Activated CD4-positive, alpha-beta memory T cell treated with anti-CD3 and anti-CD28 coated beads, Interleukin-2, amount 10 ng/mL, durations not matched to agents 7 days and 5 days (primary cell): ENCODE data around the gene CCM2L. TPM values are rescaled to one million over a fixed set of nuclear protein-coding genes. Genes with fewer than 3 reads are reported as not detected.

Experiments used
- CTCF ChIA-PET: fragments of 350-600 bp; sonication (Branson Sonifier 250); formaldehyde crosslinking; loops from one replicate; lab custom pipeline; 2021; ENCODE audit warnings: antibody characterized with exemption, inconsistent platforms; lab: Charles Lee
- POLR2A ChIA-PET: fragments of 350-600 bp; sonication (Branson Sonifier 250); formaldehyde crosslinking; loops from one replicate; lab custom pipeline; 2021; ENCODE audit warnings: antibody characterized with exemption; lab: Charles Lee
- DNase-seq: peaks from one replicate; pipeline ENCODE4 v3.0.0-alpha.2; 2020
- H3K27ac Mint-ChIP-seq: one replicate; pipeline ENCODE4 v1.8.0; 2021; ENCODE audit warnings: mild to moderate bottlenecking, mixed read lengths
- H3K27me3 Mint-ChIP-seq: one replicate; pipeline ENCODE4 v1.8.0; 2021; ENCODE audit warnings: mixed read lengths
- H3K36me3 Mint-ChIP-seq: one replicate; pipeline ENCODE4 v1.8.0; 2021; ENCODE audit warnings: low read depth, mixed read lengths
- H3K4me1 Mint-ChIP-seq: one replicate; pipeline ENCODE4 v1.8.0; 2021; ENCODE audit warnings: mixed read lengths
- H3K4me3 Mint-ChIP-seq: one replicate; pipeline ENCODE4 v1.8.0; 2021; ENCODE audit warnings: mild to moderate bottlenecking, mixed read lengths
- H3K9me3 Mint-ChIP-seq: one replicate; pipeline ENCODE4 v1.8.0; 2021; ENCODE audit warnings: mixed read lengths
- total RNA-seq, 2 experiments: library from RNA; stranded (reverse); gene quantifications; one replicate each; pipeline ENCODE4 v1.2.3, GENCODE V29; 2021

Gene CCM2L
- total RNA-seq, 2 experiments from 2014 or later, result not detected

- Mint-ChIP-seq H3K4me3 (no peak overlapping the region), H3K36me3 (no peaks in the 10 kb centered on the region), H3K27me3 (peaks cover 60% of the 10 kb centered on the region), H3K9me3 (no peaks in the 10 kb centered on the region), H3K27ac (no peak overlapping the region), H3K4me1 (no peaks in the 10 kb centered on the region)
- DNase-seq, result no peak
- ChIA-PET CTCF (no interaction called here), POLR2A (no interaction called here)
Observed at GRCh38 chr20:32036716-32037485, 26.7 kb downstream of the CCM2L start.

GRCh38 chr20:32037929-32038328 is 27.7 kb downstream of the CCM2L start:
- Mint-ChIP-seq H3K27me3 (peaks cover 60% of the 10 kb centered on the region), H3K4me3 (no peak overlapping the region), H3K36me3 (no peaks in the 10 kb centered on the region), H3K27ac (no peak overlapping the region), H3K4me1 (no peaks in the 10 kb centered on the region), H3K9me3 (no peaks in the 10 kb centered on the region)
- ChIA-PET POLR2A (no interaction called here), CTCF (no interaction called here)
- DNase-seq, result no peak

- no peaks in the 10 kb centered on the region for H3K36me3 Mint-ChIP-seq
- no peaks in the 10 kb centered on the region for H3K4me1 Mint-ChIP-seq
- DNase-seq, result no peak
- no peak overlapping the region for H3K4me3 Mint-ChIP-seq
- ChIA-PET POLR2A (no interaction called here), CTCF (no interaction called here)
- peaks cover 63% of the 10 kb centered on the region for H3K27me3 Mint-ChIP-seq
- H3K9me3 Mint-ChIP-seq, result no peaks in the 10 kb centered on the region
- H3K27ac Mint-ChIP-seq, result no peak overlapping the region
Observed at GRCh38 chr20:32040142-32040953, 30.1 kb downstream of the CCM2L start.

GRCh38 chr20:32045999-32046398 is 35.8 kb downstream of the CCM2L start:
- DNase-seq, result no peak
- ChIA-PET CTCF (no interaction called here), POLR2A (no interaction called here)
- Mint-ChIP-seq H3K27me3 (peaks cover 67% of the 10 kb centered on the region), H3K9me3 (no peaks in the 10 kb centered on the region), H3K4me3 (no peak overlapping the region), H3K4me1 (peaks cover 4% of the 10 kb centered on the region), H3K27ac (no peak overlapping the region), H3K36me3 (no peaks in the 10 kb centered on the region)

- Mint-ChIP-seq H3K27ac (no peak overlapping the region), H3K9me3 (no peaks in the 10 kb centered on the region), H3K27me3 (peaks cover 68% of the 10 kb centered on the region), H3K36me3 (no peaks in the 10 kb centered on the region), H3K4me1 (peaks cover 19% of the 10 kb centered on the region), H3K4me3 (no peak overlapping the region)
- POLR2A ChIA-PET, result no interaction called here
- DNase-seq, result no peak
- CTCF ChIA-PET, result no interaction called here
Observed at GRCh38 chr20:32050324-32050841, 40.1 kb downstream of the CCM2L start.

GRCh38 chr20:32050851-32051556 is 40.8 kb downstream of the CCM2L start:
- H3K4me1 Mint-ChIP-seq, result peaks cover 19% of the 10 kb centered on the region
- no peaks in the 10 kb centered on the region for H3K9me3 Mint-ChIP-seq
- H3K27me3 Mint-ChIP-seq, result peaks cover 66% of the 10 kb centered on the region
- ChIA-PET POLR2A (no interaction called here), CTCF (no interaction called here)
- H3K27ac Mint-ChIP-seq, result no peak overlapping the region
- no peak for DNase-seq
- no peaks in the 10 kb centered on the region for H3K36me3 Mint-ChIP-seq
- no peak overlapping the region for H3K4me3 Mint-ChIP-seq

- no peaks in the 10 kb centered on the region for H3K36me3 Mint-ChIP-seq
- H3K27me3 Mint-ChIP-seq, result peaks cover 59% of the 10 kb centered on the region
- DNase-seq, result no peak
- H3K4me3 Mint-ChIP-seq, result no peak overlapping the region
- POLR2A ChIA-PET, result no interaction called here
- H3K4me1 Mint-ChIP-seq, result peaks cover 19% of the 10 kb centered on the region
- H3K9me3 Mint-ChIP-seq, result no peaks in the 10 kb centered on the region
- CTCF ChIA-PET, result no interaction called here
- no peak overlapping the region for H3K27ac Mint-ChIP-seq
Observed at GRCh38 chr20:32051720-32052089, 41.5 kb downstream of the CCM2L start.

GRCh38 chr20:32052090-32052777 is 42.0 kb downstream of the CCM2L start, which contains the start of gene HCK:
TSS of gene HCK (plus strand) at chr20:32052242.
- H3K27me3 Mint-ChIP-seq, result peaks cover 58% of the 10 kb centered on the region
- no peaks in the 10 kb centered on the region for H3K36me3 Mint-ChIP-seq
- H3K9me3 Mint-ChIP-seq, result no peaks in the 10 kb centered on the region
- H3K4me3 Mint-ChIP-seq, result peak within 1 kb of the TSS; percentile 46
- DNase-seq, result no peak
- H3K4me1 Mint-ChIP-seq, result peaks cover 19% of the 10 kb centered on the region
- CTCF ChIA-PET, result no interaction called here
- POLR2A ChIA-PET, result no interaction called here
- no peak within 1 kb of the TSS for H3K27ac Mint-ChIP-seq

GRCh38 chr20:32052778-32053362 is 42.6 kb downstream of the CCM2L start:
- H3K9me3 Mint-ChIP-seq, result no peaks in the 10 kb centered on the region
- peaks cover 19% of the 10 kb centered on the region for H3K4me1 Mint-ChIP-seq
- H3K27ac Mint-ChIP-seq, result no peak overlapping the region
- H3K4me3 Mint-ChIP-seq, result no peak overlapping the region
- no peaks in the 10 kb centered on the region for H3K36me3 Mint-ChIP-seq
- ChIA-PET POLR2A (no interaction called here), CTCF (interaction anchor here (1.2 kb wide), 1 partner anchor 22 kb away, joined by 3 read pairs; no protein-coding TSS in a partner anchor)
- DNase-seq, result no peak
- peaks cover 59% of the 10 kb centered on the region for H3K27me3 Mint-ChIP-seq

GRCh38 chr20:32053648-32054047 is 43.4 kb downstream of the CCM2L start:
- H3K36me3 Mint-ChIP-seq, result no peaks in the 10 kb centered on the region
- H3K27ac Mint-ChIP-seq, result no peak overlapping the region
- H3K4me3 Mint-ChIP-seq, result no peak overlapping the region
- H3K27me3 Mint-ChIP-seq, result peaks cover 61% of the 10 kb centered on the region
- ChIA-PET CTCF (interaction anchor here (1.2 kb wide), 1 partner anchor 23 kb away, joined by 3 read pairs; no protein-coding TSS in a partner anchor), POLR2A (no interaction called here)
- H3K4me1 Mint-ChIP-seq, result peaks cover 19% of the 10 kb centered on the region
- no peak for DNase-seq
- H3K9me3 Mint-ChIP-seq, result no peaks in the 10 kb centered on the region

- H3K9me3 Mint-ChIP-seq, result no peaks in the 10 kb centered on the region
- H3K27me3 Mint-ChIP-seq, result peaks cover 50% of the 10 kb centered on the region
- peaks cover 6% of the 10 kb centered on the region for H3K4me1 Mint-ChIP-seq
- CTCF ChIA-PET, result no interaction called here
- POLR2A ChIA-PET, result no interaction called here
- DNase-seq, result no peak
- no peaks in the 10 kb centered on the region for H3K36me3 Mint-ChIP-seq
- no peak overlapping the region for H3K27ac Mint-ChIP-seq
- H3K4me3 Mint-ChIP-seq, result no peak overlapping the region
Observed at GRCh38 chr20:32056708-32057483, 46.7 kb downstream of the CCM2L start.
